Nephron progenitor cell (in vitro differentiated cells): ENCODE results near the gene KRTAP5-5.
"Not testable (repeated sequence)": the region's sequence is repeated elsewhere in the genome, so short reads cannot be mapped to it uniquely, and the experiment has no call there.

Experiments used
- DNase-seq: peaks from one replicate; pipeline ENCODE4 v3.0.0; 2021
- H3K27ac Mint-ChIP-seq: 2 replicates; pipeline ENCODE4 v1.8.0; 2021; ENCODE audit warnings: mild to moderate bottlenecking, moderate library complexity, mixed read lengths
- H3K27me3 Mint-ChIP-seq: 2 replicates; pipeline ENCODE4 v1.8.0; 2021; ENCODE audit warnings: mild to moderate bottlenecking, low read depth, mixed read lengths; ENCODE audit not compliant: poor library complexity
- H3K36me3 Mint-ChIP-seq: 2 replicates; pipeline ENCODE4 v1.8.0; 2021; ENCODE audit warnings: low read depth, mixed read lengths
- H3K4me1 Mint-ChIP-seq: 2 replicates; pipeline ENCODE4 v1.8.0; 2021; ENCODE audit warnings: mixed read lengths
- H3K4me3 Mint-ChIP-seq: 2 replicates; pipeline ENCODE4 v1.8.0; 2021; ENCODE audit warnings: mild to moderate bottlenecking, moderate library complexity, mixed read lengths
- H3K9me3 Mint-ChIP-seq: 2 replicates; pipeline ENCODE4 v1.8.0; 2021; ENCODE audit warnings: mild to moderate bottlenecking, moderate library complexity, mixed read lengths
- CTCF ChIP-seq: fragments of 200-600 bp; sonication (generic); IDR thresholded peaks from 2 replicates; pipeline ENCODE4 v1.5.0; 2021; ENCODE audit warnings: antibody characterized with exemption

KRTAP5-5 gene

GRCh38 chr11:1589996-1590395, 39.6 kb upstream of the KRTAP5-5 start:
- TF ChIP-seq CTCF = no peak
- Mint-ChIP-seq H3K36me3 (no peaks in the 10 kb centered on the region), H3K4me3 (no peak overlapping the region), H3K27me3 (peaks cover 88% of the 10 kb centered on the region), H3K27ac (no peak overlapping the region), H3K9me3 (no peaks in the 10 kb centered on the region), H3K4me1 (no peaks in the 10 kb centered on the region)
- DNase-seq = no peak

DNA sequence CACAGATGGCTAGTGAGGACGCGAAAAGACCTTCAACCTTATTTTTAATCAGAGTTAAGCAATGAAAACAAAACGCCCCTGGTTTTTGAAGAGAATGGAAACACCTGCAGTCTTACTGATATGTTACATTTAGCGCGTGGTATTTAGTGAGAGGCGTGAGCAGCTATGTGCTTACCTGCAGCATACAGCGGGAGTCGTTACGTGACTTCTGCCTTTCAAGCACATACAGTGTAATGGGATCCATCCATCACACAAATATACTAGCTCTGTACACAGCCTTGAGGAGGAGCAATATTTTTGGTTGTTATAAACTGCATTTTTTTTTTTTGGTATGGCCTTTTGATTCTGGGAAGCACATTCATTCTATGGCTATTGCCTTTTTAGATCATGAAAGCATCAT, 36.9 kb upstream of the KRTAP5-5 start:
- Mint-ChIP-seq H3K27me3 (peaks cover 95% of the 10 kb centered on the region), H3K27ac (no peak overlapping the region)

GRCh38 chr11:1595994-1596575, 33.5 kb upstream of the KRTAP5-5 start:
- not testable (repeated sequence) for H3K4me3 Mint-ChIP-seq, H3K36me3 Mint-ChIP-seq, H3K27ac Mint-ChIP-seq, H3K9me3 Mint-ChIP-seq, DNase-seq
- Mint-ChIP-seq H3K4me1 (peaks cover 15% of the 10 kb centered on the region), H3K27me3 (peaks cover 94% of the 10 kb centered on the region)

More for the DNA sequence above, 36.9 kb upstream of the KRTAP5-5 start:
- H3K9me3 Mint-ChIP-seq = no peaks in the 10 kb centered on the region
- no peak overlapping the region for H3K4me3 Mint-ChIP-seq
- H3K36me3 Mint-ChIP-seq = no peaks in the 10 kb centered on the region
- no peak for TF ChIP-seq CTCF
- H3K4me1 Mint-ChIP-seq = peaks cover 15% of the 10 kb centered on the region
- DNase-seq = no peak

DNA sequence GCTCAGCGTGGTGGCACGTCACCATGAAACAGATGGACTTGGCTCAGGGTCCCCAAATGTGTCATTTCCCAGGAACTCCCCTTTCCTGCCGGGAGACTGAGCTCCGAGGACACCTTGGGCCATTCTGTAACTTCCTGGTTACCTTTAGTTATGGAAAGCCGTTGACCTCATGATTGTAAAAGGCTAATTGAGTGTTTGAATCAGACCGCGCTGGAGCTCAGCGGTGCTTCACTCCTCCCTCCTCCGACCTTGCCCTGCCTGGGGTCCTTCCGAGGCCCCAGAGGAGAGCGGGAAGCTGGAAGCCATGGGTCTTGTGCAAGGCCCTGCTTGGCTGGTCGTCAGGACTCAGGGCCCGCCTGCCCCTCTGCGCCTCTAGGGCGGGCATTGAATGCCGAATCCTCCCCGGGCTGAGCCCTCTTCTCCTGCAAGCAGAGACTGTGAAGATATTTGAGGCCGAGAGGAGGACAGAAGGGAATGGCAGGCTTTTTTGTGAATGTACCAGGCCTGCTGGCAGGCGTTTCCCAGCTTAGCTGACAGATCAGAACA, 32.9 kb upstream of the KRTAP5-5 start:
- H3K27ac Mint-ChIP-seq, H3K36me3 Mint-ChIP-seq, H3K4me3 Mint-ChIP-seq, DNase-seq: not testable (repeated sequence)
- peaks cover 15% of the 10 kb centered on the region for H3K4me1 Mint-ChIP-seq
- H3K27me3 Mint-ChIP-seq = peaks cover 94% of the 10 kb centered on the region
- peaks cover 13% of the 10 kb centered on the region for H3K9me3 Mint-ChIP-seq

- no peak overlapping the region for H3K27ac Mint-ChIP-seq
- no peak for DNase-seq
- no peak for TF ChIP-seq CTCF
- H3K4me3 Mint-ChIP-seq = no peak overlapping the region
- peaks cover 15% of the 10 kb centered on the region for H3K4me1 Mint-ChIP-seq
- no peaks in the 10 kb centered on the region for H3K36me3 Mint-ChIP-seq
- peaks cover 93% of the 10 kb centered on the region for H3K27me3 Mint-ChIP-seq
- peaks cover 21% of the 10 kb centered on the region for H3K9me3 Mint-ChIP-seq
Observed at GRCh38 chr11:1597331-1597993, 32.1 kb upstream of the KRTAP5-5 start.

GRCh38 chr11:1597994-1598380, 31.6 kb upstream of the KRTAP5-5 start, which contains the start of gene KRTAP5-2:
Gene KRTAP5-2, minus strand, starts transcription at chr11:1598294. Its CDS starts 44 bp downstream, at chr11:1598250.
- Mint-ChIP-seq H3K36me3 (no peaks in the 10 kb centered on the region), H3K27ac (no peak within 1 kb of the TSS), H3K4me3 (no peak within 1 kb of the TSS), H3K9me3 (peaks cover 23% of the 10 kb centered on the region), H3K4me1 (peaks cover 15% of the 10 kb centered on the region), H3K27me3 (peaks cover 93% of the 10 kb centered on the region)
- no peak for TF ChIP-seq CTCF
- DNase-seq = no peak

GRCh38 chr11:1598406-1598805, 31.2 kb upstream of the KRTAP5-5 start:
- Mint-ChIP-seq H3K4me1 (peaks cover 15% of the 10 kb centered on the region), H3K9me3 (peaks cover 23% of the 10 kb centered on the region), H3K27me3 (peaks cover 93% of the 10 kb centered on the region)
- not testable (repeated sequence) for H3K4me3 Mint-ChIP-seq, H3K36me3 Mint-ChIP-seq, H3K27ac Mint-ChIP-seq, DNase-seq
